ENCODE data around the gene BTG4. TPM values are rescaled to one million over a fixed set of nuclear protein-coding genes. Genes with fewer than 3 reads are reported as not detected.
A peak's percentile ranks its signal among the peaks of the same experiment; 100 is the strongest.

Gene BTG4
- not detected for total RNA-seq
- long read RNA-seq: 0 reads

DNA sequence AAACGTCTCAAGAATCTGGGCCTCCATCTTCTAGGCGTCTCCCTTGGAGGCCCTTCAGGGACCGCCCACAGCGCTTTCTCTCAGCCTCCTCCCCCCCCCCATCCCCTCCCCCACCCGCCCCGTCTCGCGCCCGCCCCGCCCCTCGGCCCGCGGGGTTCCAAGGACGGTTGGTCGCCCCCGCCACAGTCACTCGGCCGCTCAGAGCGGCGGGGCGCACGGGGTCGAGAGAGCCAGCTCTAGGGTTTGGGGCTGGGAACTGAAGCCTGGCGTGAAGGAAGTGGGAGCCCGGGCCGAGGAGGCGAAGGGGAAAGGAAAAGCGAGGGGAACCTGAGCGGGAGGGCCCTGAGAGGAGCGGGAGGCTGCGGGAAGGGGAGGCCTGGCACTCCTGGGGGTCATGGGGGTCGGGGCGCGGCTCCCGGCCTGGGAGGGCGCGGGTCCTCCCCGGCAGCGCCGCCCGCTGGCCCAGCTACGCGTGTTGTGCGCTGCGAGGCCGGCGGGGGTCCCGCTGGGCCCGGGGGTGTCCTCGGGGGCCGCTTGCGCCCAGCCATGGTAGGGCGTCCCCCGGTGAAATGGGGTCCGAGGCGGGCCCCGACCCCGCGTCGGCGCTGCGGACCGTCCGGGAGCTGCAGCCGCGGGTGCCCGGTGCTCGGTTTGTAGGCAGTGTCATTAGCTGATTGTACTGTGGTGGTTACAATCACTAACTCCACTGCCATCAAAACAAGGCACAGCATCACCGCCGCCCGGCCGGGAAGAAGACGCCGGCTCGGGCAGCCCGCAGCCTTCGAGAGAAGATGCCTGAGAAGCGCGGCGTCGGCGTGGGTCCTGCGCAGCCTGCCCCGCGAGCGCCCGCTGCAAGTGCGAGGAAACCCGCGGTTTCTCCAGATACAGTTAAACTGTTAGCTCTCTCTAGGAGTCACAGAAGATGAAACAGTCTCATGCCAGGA, at the start of gene BTG4:
BTG4 (minus strand) TSS at position 91 of the 944 bp plus-strand sequence. CDS start 13,610 bp downstream, outside the sequence.
- Histone ChIP-seq H3K9me3 (no peaks in the 10 kb centered on the region), H3K27ac (no peak within 1 kb of the TSS), H3K4me3 (peak within 1 kb of the TSS; percentile 18 to 40 (median 21)), H3K4me1 (peaks cover 0 to 9% (median 4%) of the 10 kb centered on the region in 4 donors), H3K27me3 (peaks cover 0 to 28% of the 10 kb centered on the region in 2 donors), H3K36me3 (no peaks in the 10 kb centered on the region)
- peak; percentile 16 to 43 (median 30) for ATAC-seq
- 3% methylated on average over 48 of the region's 90 CpGs for WGBS (ENCODE audit: insufficient coverage, low coverage, low lambda C conversion rate, missing lambda C conversion rate)
- intact Hi-C loops (cut with DNase I): no loop called here
- no peak for DNase-seq
- TF ChIP-seq, protein P1, sequence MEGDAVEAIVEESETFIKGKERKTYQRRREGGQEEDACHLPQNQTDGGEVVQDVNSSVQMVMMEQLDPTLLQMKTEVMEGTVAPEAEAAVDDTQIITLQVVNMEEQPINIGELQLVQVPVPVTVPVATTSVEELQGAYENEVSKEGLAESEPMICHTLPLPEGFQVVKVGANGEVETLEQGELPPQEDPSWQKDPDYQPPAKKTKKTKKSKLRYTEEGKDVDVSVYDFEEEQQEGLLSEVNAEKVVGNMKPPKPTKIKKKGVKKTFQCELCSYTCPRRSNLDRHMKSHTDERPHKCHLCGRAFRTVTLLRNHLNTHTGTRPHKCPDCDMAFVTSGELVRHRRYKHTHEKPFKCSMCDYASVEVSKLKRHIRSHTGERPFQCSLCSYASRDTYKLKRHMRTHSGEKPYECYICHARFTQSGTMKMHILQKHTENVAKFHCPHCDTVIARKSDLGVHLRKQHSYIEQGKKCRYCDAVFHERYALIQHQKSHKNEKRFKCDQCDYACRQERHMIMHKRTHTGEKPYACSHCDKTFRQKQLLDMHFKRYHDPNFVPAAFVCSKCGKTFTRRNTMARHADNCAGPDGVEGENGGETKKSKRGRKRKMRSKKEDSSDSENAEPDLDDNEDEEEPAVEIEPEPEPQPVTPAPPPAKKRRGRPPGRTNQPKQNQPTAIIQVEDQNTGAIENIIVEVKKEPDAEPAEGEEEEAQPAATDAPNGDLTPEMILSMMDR (IDR thresholded peaks at IDR 0.05): no peak
- no peak for TF ChIP-seq POLR2A (IDR thresholded peaks at IDR 0.05)

DNA sequence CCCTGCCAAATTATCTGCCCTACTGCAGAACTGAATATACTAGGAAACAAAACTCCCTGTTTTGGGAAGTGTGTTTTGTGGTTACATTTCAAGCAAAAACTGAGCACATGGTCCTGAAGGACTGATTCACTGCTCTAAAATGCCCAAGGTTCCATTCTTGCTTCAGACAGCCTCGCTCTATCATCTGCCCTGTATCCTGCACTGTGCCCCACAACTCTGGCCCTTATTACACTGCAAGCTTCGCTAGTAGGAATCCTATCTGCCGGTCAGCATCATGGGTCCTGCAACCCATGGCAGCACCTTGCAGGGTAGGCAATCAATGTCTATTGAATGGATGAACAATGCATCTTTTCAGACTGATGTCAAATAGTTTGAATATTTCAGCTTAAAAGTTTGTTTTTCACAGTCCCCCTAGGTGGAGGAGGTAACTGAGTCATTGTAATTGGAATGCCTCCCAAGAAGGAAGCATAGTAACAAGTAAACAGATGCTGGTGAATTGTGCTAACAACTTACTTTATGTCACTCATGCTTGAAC, 49.7 kb upstream of the BTG4 start:
- no peaks in the 10 kb centered on the region for H3K9me3 ChIP-seq
- peak in 1 of 4 donors; percentile 38 for ATAC-seq
- H3K27me3 ChIP-seq: no peaks in the 10 kb centered on the region
- no peaks in the 10 kb centered on the region for H3K36me3 ChIP-seq
- no peak overlapping the region for H3K4me3 ChIP-seq
- WGBS (ENCODE audit: insufficient coverage, low coverage, low lambda C conversion rate, missing lambda C conversion rate): 59% methylated on average over 3 of the region's 3 CpGs
- TF ChIP-seq, protein P1 (IDR thresholded peaks at IDR 0.05): no peak
- TF ChIP-seq POLR2A (IDR thresholded peaks at IDR 0.05): no peak
- H3K4me1 ChIP-seq: no peaks in the 10 kb centered on the region
- no peak overlapping the region for H3K27ac ChIP-seq
- intact Hi-C loops (cut with DNase I): no loop called here
- no peak for DNase-seq

DNA sequence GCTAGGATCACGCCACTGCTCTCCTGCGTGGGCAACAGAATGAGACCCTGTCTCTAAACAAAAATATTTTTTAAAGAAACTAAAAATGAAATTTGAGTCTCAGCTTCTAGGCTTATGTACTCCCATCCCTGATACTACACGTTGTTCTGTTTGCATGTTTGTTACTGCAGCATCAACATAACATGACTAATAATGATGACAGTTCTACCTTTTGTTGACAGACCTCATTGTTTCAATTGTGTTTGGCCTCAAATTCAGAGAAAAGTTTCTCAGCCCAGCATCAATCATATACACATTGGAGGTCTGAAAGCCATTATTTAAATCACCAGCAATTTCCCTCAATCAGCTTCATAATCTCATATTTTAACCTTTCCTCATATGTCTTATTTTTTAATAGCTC, 49.1 kb upstream of the BTG4 start:
- 80% methylated on average over 3 of the region's 3 CpGs for WGBS (ENCODE audit: insufficient coverage, low coverage, low lambda C conversion rate, missing lambda C conversion rate)
- no peaks in the 10 kb centered on the region for H3K9me3 ChIP-seq
- H3K27me3 ChIP-seq: no peaks in the 10 kb centered on the region
- no peaks in the 10 kb centered on the region for H3K36me3 ChIP-seq
- DNase-seq (no peak), ATAC-seq (no peak)
- H3K4me1 ChIP-seq: no peaks in the 10 kb centered on the region
- H3K27ac ChIP-seq: no peak overlapping the region
- TF ChIP-seq POLR2A (IDR thresholded peaks at IDR 0.05): no peak
- TF ChIP-seq, protein P1 (IDR thresholded peaks at IDR 0.05): no peak
- H3K4me3 ChIP-seq: no peak overlapping the region
- intact Hi-C loops (cut with DNase I): no loop called here

DNA sequence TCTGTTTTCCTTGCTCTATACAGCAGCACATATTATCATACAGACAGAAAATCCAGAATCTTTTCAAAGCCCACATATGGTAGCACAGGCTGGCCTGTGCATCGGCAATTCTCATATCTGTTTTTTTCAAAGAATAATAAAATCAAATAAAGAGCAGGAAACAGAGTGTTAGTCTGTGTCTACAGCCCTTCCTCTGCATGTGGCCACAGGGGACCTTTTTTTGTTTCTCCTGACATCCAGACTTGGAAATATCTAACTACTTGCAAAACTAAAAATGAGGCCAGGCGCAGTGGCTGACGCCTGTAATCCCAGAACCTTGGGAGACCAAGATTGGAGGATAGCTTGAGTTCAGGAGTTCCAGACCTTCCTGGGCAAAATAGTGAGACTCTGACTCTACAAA, 48.6 kb upstream of the BTG4 start:
- DNase-seq (no peak), ATAC-seq (no peak)
- no peaks in the 10 kb centered on the region for H3K4me1 ChIP-seq
- intact Hi-C loops (cut with DNase I): no loop called here
- H3K9me3 ChIP-seq: no peaks in the 10 kb centered on the region
- no peaks in the 10 kb centered on the region for H3K27me3 ChIP-seq
- no peaks in the 10 kb centered on the region for H3K36me3 ChIP-seq
- TF ChIP-seq POLR2A (IDR thresholded peaks at IDR 0.05): no peak
- TF ChIP-seq, protein P1 (IDR thresholded peaks at IDR 0.05): no peak
- WGBS (ENCODE audit: insufficient coverage, low coverage, low lambda C conversion rate, missing lambda C conversion rate): 87% methylated on average over 3 of the region's 3 CpGs
- H3K27ac ChIP-seq: no peak overlapping the region
- H3K4me3 ChIP-seq: no peak overlapping the region

All from right lobe of liver (tissue), 6 donors.